H1 (cell line): Measurements from ENCODE around the gene TSPAN4.

ENCODE experiments used
- CHD2 ChIP-seq: IDR thresholded peaks from 2 replicates; pipeline ENCODE4 v1.6.1; 2012; ENCODE audit warnings: low read length, improper control_type of control experiment
- HDAC2 ChIP-seq, 2 experiments: fragments of 300-600 bp in 1 of 2; sonication (generic) in 1 of 2; IDR thresholded peaks; 2 replicates each; pipeline ENCODE4 v1.6.1; 2011 to 2012; ENCODE audit warnings: low read depth in 2 of 2, low read length in 2 of 2, mild to moderate bottlenecking in 2 of 2, moderate library complexity in 2 of 2, borderline replicate concordance in 1 of 2, inconsistent platforms in 1 of 2
- JUN ChIP-seq: IDR thresholded peaks from 2 replicates; pipeline ENCODE4 v1.6.1; 2011; ENCODE audit warnings: low read depth, mild to moderate bottlenecking, improper control_type of control experiment, low read length
- POLR2AphosphoS5 ChIP-seq: IDR thresholded peaks from 2 replicates; pipeline ENCODE4 v1.6.1; 2011; ENCODE audit warnings: low read depth, low read length
- RAD21 ChIP-seq, 2 experiments: IDR thresholded peaks in 1 of 2; conservative IDR thresholded peaks in 1 of 2; 2 replicates each; pipeline ENCODE4 v1.6.1; 2011; ENCODE audit warnings: low read depth in 2 of 2, low read length in 2 of 2, improper control_type of control experiment in 1 of 2, inconsistent platforms in 1 of 2, mild to moderate bottlenecking in 1 of 2, moderate library complexity in 1 of 2
- SP2 ChIP-seq: IDR thresholded peaks from 2 replicates; pipeline ENCODE4 v1.6.1; 2012; ENCODE audit warnings: mild to moderate bottlenecking, low read length, inconsistent platforms
- TF ChIP-seq, protein P1 (sequence below), 3 experiments: IDR thresholded peaks; 1 replicate in 2 of 3; 2 replicates in 1 of 3; pipeline versions ENCODE4 v1.5.1 to v1.6.1; 2011; ENCODE audit warnings: low read length in 3 of 3, mild to moderate bottlenecking in 3 of 3, inconsistent platforms in 2 of 3, low read depth in 1 of 3, moderate library complexity in 1 of 3; ENCODE audit not compliant: insufficient read depth in 1 of 3; ENCODE audit errors: control extremely low read depth in 1 of 3
- TF ChIP-seq, protein P2 (sequence below): IDR thresholded peaks from 2 replicates; pipeline ENCODE4 v1.6.1; 2012; ENCODE audit warnings: inconsistent platforms
- TF ChIP-seq, protein P3 (sequence below): IDR thresholded peaks from 2 replicates; pipeline ENCODE4 v1.6.1; 2011; ENCODE audit warnings: low read depth, mild to moderate bottlenecking, low read length; ENCODE audit not compliant: insufficient read depth

DNA sequence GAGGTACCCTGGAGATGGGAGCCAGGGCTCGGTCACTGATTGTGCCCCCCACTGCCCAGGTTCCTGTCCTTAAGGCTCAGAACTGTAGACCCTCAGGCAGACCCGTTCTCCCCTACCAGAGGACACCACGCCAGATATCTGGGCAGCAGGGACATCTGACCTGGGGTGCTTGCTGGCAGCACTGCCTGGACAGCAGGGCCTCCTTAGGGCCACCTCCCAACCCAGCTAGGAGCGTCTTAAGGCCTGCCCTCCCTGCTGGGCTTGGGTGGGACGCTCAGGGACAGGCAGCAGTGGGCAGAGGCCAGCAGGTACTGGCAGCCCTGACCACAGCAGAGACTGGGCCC is 3.4 kb upstream of the TSPAN4 start:
- TF ChIP-seq JUN (no peak), SP2 (no peak), POLR2AphosphoS5 (no peak), RAD21 (IDR thresholded peaks at IDR 0.05 in 1 of 2, conservative IDR thresholded peaks at IDR 0.05 in 1 of 2; ENCODE audit: low read depth in 2 of 2, low read length in 2 of 2) (no peak), CHD2 (no peak), HDAC2 (IDR thresholded peaks at IDR 0.05; ENCODE audit: borderline replicate concordance in 1 of 2, low read depth in 2 of 2, low read length in 2 of 2) (no peak)
- TF ChIP-seq, protein P1, sequence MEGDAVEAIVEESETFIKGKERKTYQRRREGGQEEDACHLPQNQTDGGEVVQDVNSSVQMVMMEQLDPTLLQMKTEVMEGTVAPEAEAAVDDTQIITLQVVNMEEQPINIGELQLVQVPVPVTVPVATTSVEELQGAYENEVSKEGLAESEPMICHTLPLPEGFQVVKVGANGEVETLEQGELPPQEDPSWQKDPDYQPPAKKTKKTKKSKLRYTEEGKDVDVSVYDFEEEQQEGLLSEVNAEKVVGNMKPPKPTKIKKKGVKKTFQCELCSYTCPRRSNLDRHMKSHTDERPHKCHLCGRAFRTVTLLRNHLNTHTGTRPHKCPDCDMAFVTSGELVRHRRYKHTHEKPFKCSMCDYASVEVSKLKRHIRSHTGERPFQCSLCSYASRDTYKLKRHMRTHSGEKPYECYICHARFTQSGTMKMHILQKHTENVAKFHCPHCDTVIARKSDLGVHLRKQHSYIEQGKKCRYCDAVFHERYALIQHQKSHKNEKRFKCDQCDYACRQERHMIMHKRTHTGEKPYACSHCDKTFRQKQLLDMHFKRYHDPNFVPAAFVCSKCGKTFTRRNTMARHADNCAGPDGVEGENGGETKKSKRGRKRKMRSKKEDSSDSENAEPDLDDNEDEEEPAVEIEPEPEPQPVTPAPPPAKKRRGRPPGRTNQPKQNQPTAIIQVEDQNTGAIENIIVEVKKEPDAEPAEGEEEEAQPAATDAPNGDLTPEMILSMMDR (IDR thresholded peaks at IDR 0.05; ENCODE audit: control extremely low read depth in 1 of 3, insufficient read depth in 1 of 3, low read depth in 1 of 3, low read length in 3 of 3), result no peak
- TF ChIP-seq, protein P2, sequence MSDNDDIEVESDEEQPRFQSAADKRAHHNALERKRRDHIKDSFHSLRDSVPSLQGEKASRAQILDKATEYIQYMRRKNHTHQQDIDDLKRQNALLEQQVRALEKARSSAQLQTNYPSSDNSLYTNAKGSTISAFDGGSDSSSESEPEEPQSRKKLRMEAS, result no peak
- TF ChIP-seq, protein P3, sequence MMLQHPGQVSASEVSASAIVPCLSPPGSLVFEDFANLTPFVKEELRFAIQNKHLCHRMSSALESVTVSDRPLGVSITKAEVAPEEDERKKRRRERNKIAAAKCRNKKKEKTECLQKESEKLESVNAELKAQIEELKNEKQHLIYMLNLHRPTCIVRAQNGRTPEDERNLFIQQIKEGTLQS, result no peak
